IMR-90 (cell line): Measurements from ENCODE around the gene TEAD1. TPM values are rescaled to one million over a fixed set of nuclear protein-coding genes. Genes with fewer than 3 reads are reported as not detected.

Experiments used
- ATAC-seq: fragments of 200-7000 bp; cut with Tn5 transposase; 2 replicates; pipeline ENCODE4 v1.9.1; 2020; ENCODE audit warnings: low read depth, mild to moderate bottlenecking, moderate library complexity
- BruUV-seq: library from RNA; stranded (reverse); fragments of 400-500 nt; replicated peaks from 2 replicates; lab custom pipeline; 2021; lab: Mats Ljungman, UMichigan
- CTCF ChIA-PET: fragments of 300-600 bp; formaldehyde crosslinking; extraction: SDS; loops from one replicate; lab custom pipeline; 2021; ENCODE audit warnings: antibody characterized with exemption; lab: Yijun Ruan, JAX
- POLR2A ChIA-PET: fragments of 300-600 bp; sonication (Branson Sonifier 250); formaldehyde crosslinking; loops from one replicate; lab custom pipeline; 2022; ENCODE audit warnings: antibody characterized with exemption; ENCODE audit not compliant: unreplicated experiment; lab: Charles Lee
- DNase-seq: peaks from one replicate; pipeline ENCODE4 v3.0.0; 2013
- H2AFZ ChIP-seq: replicated peaks from 2 replicates; pipeline ENCODE3; 2013; ENCODE audit warnings: low read length, mild to moderate bottlenecking; ENCODE audit not compliant: poor library complexity
- H2AK5ac ChIP-seq: 2 replicates; pipeline ENCODE4 v1.6.1; 2013; ENCODE audit warnings: low read depth, low read length, inconsistent platforms
- H2AK9ac ChIP-seq: replicated peaks from 2 replicates; pipeline ENCODE3; 2013; ENCODE audit warnings: mild to moderate bottlenecking, low read depth, low read length, moderate library complexity; ENCODE audit not compliant: poor library complexity
- H2BK120ac ChIP-seq: 2 replicates; pipeline ENCODE4 v1.6.1; 2013; ENCODE audit warnings: low read depth, low read length, inconsistent platforms
- H2BK15ac ChIP-seq: 3 replicates; pipeline ENCODE4 v1.6.1; 2013; ENCODE audit warnings: low read depth, low read length, inconsistent platforms
- H2BK20ac ChIP-seq: 2 replicates; pipeline ENCODE4 v1.6.1; 2013; ENCODE audit warnings: low read depth, mild to moderate bottlenecking, inconsistent platforms, low read length, moderate library complexity
- H2BK5ac ChIP-seq: 2 replicates; pipeline ENCODE4 v1.6.1; 2013; ENCODE audit warnings: mild to moderate bottlenecking, low read depth, low read length, inconsistent platforms; ENCODE audit not compliant: poor library complexity, severe bottlenecking
- H3K14ac ChIP-seq: replicated peaks from 2 replicates; pipeline ENCODE4 v1.6.1; 2013; ENCODE audit warnings: low read depth, low read length, inconsistent platforms
- H3K18ac ChIP-seq: 2 replicates; pipeline ENCODE4 v1.6.1; 2013; ENCODE audit warnings: low read depth, low read length, control low read depth
- H3K23ac ChIP-seq: 2 replicates; pipeline ENCODE4 v1.6.1; 2013; ENCODE audit warnings: low read depth, low read length, inconsistent platforms
- H3K27ac ChIP-seq: 2 replicates; pipeline ENCODE4 v1.5.1; 2013; ENCODE audit warnings: mild to moderate bottlenecking, control low read depth, low read length; ENCODE audit not compliant: insufficient read depth
- H3K27me3 ChIP-seq: 2 replicates; pipeline ENCODE4 v1.6.1; 2013; ENCODE audit warnings: low read length; ENCODE audit not compliant: control insufficient read depth, insufficient read depth
- H3K36me3 ChIP-seq: 2 replicates; pipeline ENCODE4 v1.6.1; 2013; ENCODE audit warnings: low read length, mixed read lengths; ENCODE audit not compliant: control insufficient read depth, insufficient read depth
- H3K4ac ChIP-seq: 2 replicates; pipeline ENCODE4 v1.6.1; 2013; ENCODE audit warnings: low read depth, low read length, inconsistent platforms
- H3K4me1 ChIP-seq: 2 replicates; pipeline ENCODE4 v1.6.1; 2013; ENCODE audit warnings: low read length, mixed read lengths; ENCODE audit not compliant: control insufficient read depth, insufficient read depth
- H3K4me2 ChIP-seq: 2 replicates; pipeline ENCODE4 v1.6.1; 2013; ENCODE audit warnings: low read depth, mild to moderate bottlenecking, control low read depth, low read length, moderate library complexity
- H3K4me3 ChIP-seq: 2 replicates; pipeline ENCODE4 v1.5.1; 2013; ENCODE audit warnings: low read depth, mild to moderate bottlenecking, control low read depth, low read length, moderate library complexity; ENCODE audit not compliant: insufficient read depth
- H3K56ac ChIP-seq: 2 replicates; pipeline ENCODE4 v1.6.1; 2013; ENCODE audit warnings: low read length, inconsistent platforms; ENCODE audit not compliant: insufficient read depth; ENCODE audit errors: extremely low read depth
- H3K79me1 ChIP-seq, 2 experiments: 2 replicates each; pipeline ENCODE4 v1.6.1; 2013; ENCODE audit warnings: low read length in 2 of 2, inconsistent platforms in 1 of 2, low read depth in 1 of 2
- H3K9ac ChIP-seq: 2 replicates; pipeline ENCODE4 v1.6.1; 2013; ENCODE audit warnings: low read depth, low read length, control low read depth
- H3K9me1 ChIP-seq: 2 replicates; pipeline ENCODE4 v1.6.1; 2013; ENCODE audit warnings: low read length, inconsistent platforms; ENCODE audit not compliant: insufficient read depth
- H3K9me3 ChIP-seq: 2 replicates; pipeline ENCODE4 v1.6.1; 2013; ENCODE audit warnings: low read length; ENCODE audit not compliant: control insufficient read depth, insufficient read depth
- H4K20me1 ChIP-seq: 2 replicates; pipeline ENCODE4 v1.6.1; 2013; ENCODE audit warnings: low read length, inconsistent platforms; ENCODE audit not compliant: insufficient read depth
- H4K5ac ChIP-seq: 2 replicates; pipeline ENCODE4 v1.6.1; 2013; ENCODE audit warnings: mild to moderate bottlenecking, low read depth, low read length, control low read depth
- H4K8ac ChIP-seq, 2 experiments: 2 replicates each; pipeline ENCODE4 v1.6.1; 2013; ENCODE audit warnings: low read depth in 2 of 2, low read length in 2 of 2, control low read depth in 1 of 2, inconsistent platforms in 1 of 2
- H4K91ac ChIP-seq: 2 replicates; pipeline ENCODE4 v1.6.1; 2013; ENCODE audit warnings: low read depth, low read length, inconsistent platforms; ENCODE audit not compliant: insufficient read depth
- BHLHE40 ChIP-seq: fragments of 150-350 bp; IDR thresholded peaks from 2 replicates; pipeline ENCODE4 v1.6.1; 2016; ENCODE audit warnings: mild to moderate bottlenecking, low read depth, low read length
- CEBPB ChIP-seq: IDR thresholded peaks from 2 replicates; pipeline ENCODE4 v1.6.1; 2012; ENCODE audit warnings: low read depth, low read length, improper control_type of control experiment
- MAFK ChIP-seq: IDR thresholded peaks from 2 replicates; pipeline ENCODE4 v1.6.1; 2012; ENCODE audit warnings: low read depth, low read length, improper control_type of control experiment
- MAZ ChIP-seq: IDR thresholded peaks from 2 replicates; pipeline ENCODE4 v1.6.1; 2012; ENCODE audit warnings: low read depth, mild to moderate bottlenecking, low read length, improper control_type of control experiment, moderate library complexity, borderline replicate concordance
- NFE2L2 ChIP-seq: fragments of 150-350 bp; IDR thresholded peaks from 2 replicates; pipeline ENCODE4 v1.6.1; 2016; ENCODE audit warnings: low read depth, mild to moderate bottlenecking, low read length
- RAD21 ChIP-seq: IDR thresholded peaks from 2 replicates; pipeline ENCODE4 v1.6.1; 2012; ENCODE audit warnings: low read length, improper control_type of control experiment
- RCOR1 ChIP-seq: IDR thresholded peaks from 2 replicates; pipeline ENCODE4 v1.6.1; 2012; ENCODE audit warnings: mild to moderate bottlenecking, low read length, improper control_type of control experiment; ENCODE audit not compliant: insufficient replicate concordance
- RFX5 ChIP-seq: IDR thresholded peaks from 2 replicates; pipeline ENCODE4 v1.8.0; 2012; ENCODE audit warnings: low read depth, mild to moderate bottlenecking, low read length, moderate library complexity
- SMC3 ChIP-seq: fragments of 150-350 bp; IDR thresholded peaks from 2 replicates; pipeline ENCODE4 v1.6.1; 2016; ENCODE audit warnings: low read depth, mild to moderate bottlenecking, antibody characterized with exemption, low read length, moderate library complexity
- WGBS, 2 experiments: methylation state at CpG; one replicate each; pipeline versions ENCODE4 v1.1.5 to v1.1.7; 2013; ENCODE audit warnings: missing lambda C conversion rate in 2 of 2; ENCODE audit not compliant: insufficient read length in 1 of 2; ENCODE audit errors: extremely low coverage in 2 of 2; 5-methylcytosine and 5-hydroxymethylcytosine counted together
- dilution Hi-C: fragments of 300-500 bp; cut with HindIII; formaldehyde crosslinking; loops from one replicate; pipeline ENCODE4 v1.14.3; 2018; ENCODE audit warnings: low sequenced_read_pairs; ENCODE audit not compliant: unreplicated experiment
- in situ Hi-C: fragments of 300-500 bp; cut with MboI; formaldehyde crosslinking; loops from 3 replicates; pipeline ENCODE4 v1.14.3; 2019; ENCODE audit warnings: low sequenced_read_pairs, inconsistent platforms, mixed read lengths
- intact Hi-C: fragments of 100-400 bp; cut with micrococcal nuclease; formaldehyde crosslinking; loops from 2 replicates; pipeline ENCODE4 v1.10.0; 2022
- polyA plus RNA-seq, 3 experiments: library from polyadenylated mRNA; depleted of rRNA; stranded (reverse); fragments of >200 nt; gene quantifications; 2 replicates each; pipeline ENCODE4 v1.2.3, GENCODE V29; 2012; ENCODE audit warnings: low replicate concordance in 1 of 3
- total RNA-seq: library from RNA; depleted of rRNA; stranded (reverse); fragments of >200 nt; gene quantifications from 2 replicates; pipeline ENCODE4 v1.2.3, GENCODE V29; 2012
- TF ChIP-seq, protein P1 (sequence below): fragments of 150-350 bp; IDR thresholded peaks from 2 replicates; pipeline ENCODE4 v1.6.1; 2017; ENCODE audit warnings: mild to moderate bottlenecking, antibody characterized with exemption, low read length, low read depth

The TEAD1 gene
- total and polyA plus RNA-seq, 2 of the 4 experiments (the other 2 are of a cell fraction) = 51.8 to 69.2 TPM

GRCh38 chr11:12685229-12685628 is 11.0 kb downstream of the TEAD1 start:
- Histone ChIP-seq H2BK120ac (peak overlapping the region; percentile 60; the same call in 1 of the 2 replicates), H4K20me1 (peaks cover 93% of the 10 kb centered on the region), H2BK20ac (peak overlapping the region; percentile 59; the same call in 1 of the 2 replicates), H2AK5ac (0 out of 2 replicates have a peak overlapping the region, but pooled peaks have one; percentile 88), H3K36me3 (peaks cover 7% of the 10 kb centered on the region), H3K9me3 (no peaks in the 10 kb centered on the region), H3K9ac (0 out of 2 replicates have a peak overlapping the region, but pooled peaks have one; percentile 12), H3K18ac (peak overlapping the region; percentile 89; the same call in 1 of the 2 replicates), H3K4me3 (no peak overlapping the region), H3K4me2 (no peak overlapping the region; the same call in 1 of the 2 replicates), H4K8ac (no peak overlapping the region), H3K27me3 (no peaks in the 10 kb centered on the region), H2AK9ac (no peak overlapping the region), H3K79me1 (peaks cover 0 to 89% of the 10 kb centered on the region in 2 experiments; a peak in 2 of 4 replicates), H3K9me1 (peaks cover 70% of the 10 kb centered on the region), H4K5ac (no peak overlapping the region), H3K27ac (no peak overlapping the region), H3K4me1 (peaks cover 61% of the 10 kb centered on the region), H2AFZ (no peak overlapping the region), H2BK15ac (no peak overlapping the region), H3K23ac (peak overlapping the region; percentile 51), H3K4ac (peak overlapping the region; percentile 83; the same call in 1 of the 2 replicates), H2BK5ac (peak overlapping the region; percentile 67), H4K91ac (no peak overlapping the region), H3K56ac (no peak overlapping the region), H3K14ac (no peak overlapping the region; the same call in none of the 2 replicates)
- WGBS, 2 experiments = no CpG with 5 or more reads among the region's 3 CpGs
- in situ Hi-C loops (no loop called here), dilution Hi-C loops (loop anchor here (25.0 kb wide), 1 partner anchor 202 kb away; no protein-coding TSS in a partner anchor), intact Hi-C loops (no loop called here)
- CTCF ChIA-PET = interaction anchor here (1.6 kb wide), 1 partner anchor 19 kb away, joined by 4 read pairs; no protein-coding TSS in a partner anchor
- BruUV-seq = no TSS peak
- no peak for ATAC-seq
- no peak for DNase-seq
- TF ChIP-seq SMC3 (no peak), RFX5 (no peak), MAFK (no peak), BHLHE40 (no peak), RAD21 (no peak), MAZ (no peak), CEBPB (no peak), NFE2L2 (no peak), RCOR1 (no peak)
- TF ChIP-seq, protein P1, sequence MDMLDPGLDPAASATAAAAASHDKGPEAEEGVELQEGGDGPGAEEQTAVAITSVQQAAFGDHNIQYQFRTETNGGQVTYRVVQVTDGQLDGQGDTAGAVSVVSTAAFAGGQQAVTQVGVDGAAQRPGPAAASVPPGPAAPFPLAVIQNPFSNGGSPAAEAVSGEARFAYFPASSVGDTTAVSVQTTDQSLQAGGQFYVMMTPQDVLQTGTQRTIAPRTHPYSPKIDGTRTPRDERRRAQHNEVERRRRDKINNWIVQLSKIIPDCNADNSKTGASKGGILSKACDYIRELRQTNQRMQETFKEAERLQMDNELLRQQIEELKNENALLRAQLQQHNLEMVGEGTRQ = no peak
- POLR2A ChIA-PET = no interaction called here
